Measurements from ENCODE around the gene RGN. TPM values are rescaled to one million over a fixed set of nuclear protein-coding genes. Genes with fewer than 3 reads are reported as not detected.

Gene RGN
- total RNA-seq: 17.7 TPM
- long read RNA-seq, transcript RGN-202 (7 exons, 1,611 nt): major isoform, 28 of 39 reads
- long read RNA-seq, transcript RGN-203 (8 exons, 2,257 nt): minor isoform, 7 of 39 reads
- long read RNA-seq, partial matches to known transcripts: 1 of 39 reads
- long read RNA-seq, other reads (novel, unspliced or antisense): 3 of 39 reads

DNA sequence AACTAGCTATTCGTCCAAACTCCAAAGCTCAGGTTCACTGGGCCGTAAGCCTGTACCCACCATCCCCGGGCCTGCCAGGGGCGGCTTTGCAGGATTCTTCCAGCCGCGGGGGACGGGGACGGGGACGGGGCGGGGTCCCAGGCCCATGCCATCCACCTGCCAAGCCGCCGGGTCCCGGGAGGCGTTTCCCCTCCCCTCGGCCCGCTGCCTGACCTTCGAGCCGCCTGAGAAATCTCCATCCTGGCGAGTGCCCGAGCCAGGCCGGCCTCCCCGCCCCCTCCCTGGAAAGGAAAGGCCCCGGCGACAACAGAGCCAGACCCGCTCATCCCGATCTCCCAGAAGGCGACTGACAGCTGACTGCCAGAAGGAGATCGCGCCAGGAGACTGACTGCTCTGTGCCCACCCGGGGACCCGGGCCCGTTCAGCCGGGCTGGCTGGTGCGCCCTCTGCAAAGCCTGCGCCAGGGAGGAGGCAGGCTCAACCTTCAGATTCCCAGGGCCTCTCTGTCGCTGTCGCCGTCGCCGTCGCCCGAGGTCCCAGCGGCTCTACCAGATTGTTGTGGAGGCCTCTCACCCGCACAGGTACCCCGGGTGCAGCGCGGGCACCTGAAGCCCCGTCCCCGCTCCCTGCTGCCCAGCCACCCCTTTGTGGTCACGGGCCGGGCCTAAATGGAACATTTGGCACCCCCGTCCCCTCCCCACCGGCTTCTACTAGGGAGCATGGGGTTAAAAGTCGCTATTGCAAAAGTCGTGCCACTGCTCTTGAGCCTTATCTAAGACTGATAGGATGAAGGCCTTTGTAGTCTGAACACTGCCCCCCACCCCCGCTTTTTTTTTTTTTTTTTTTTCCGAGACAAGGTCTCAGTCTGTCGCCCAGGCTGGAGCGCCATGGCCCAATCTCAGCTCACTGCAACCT lies at the start of gene RGN:
RGN (plus strand) TSS at position 315 of the 915 bp plus-strand sequence. CDS start 2,702 bp downstream, outside the sequence.
- intact Hi-C loops (cut with DNase I): no loop called here
- ATAC-seq (ENCODE audit: poor library complexity) (peak; percentile 86), DNase-seq (peak; percentile 41)

DNA sequence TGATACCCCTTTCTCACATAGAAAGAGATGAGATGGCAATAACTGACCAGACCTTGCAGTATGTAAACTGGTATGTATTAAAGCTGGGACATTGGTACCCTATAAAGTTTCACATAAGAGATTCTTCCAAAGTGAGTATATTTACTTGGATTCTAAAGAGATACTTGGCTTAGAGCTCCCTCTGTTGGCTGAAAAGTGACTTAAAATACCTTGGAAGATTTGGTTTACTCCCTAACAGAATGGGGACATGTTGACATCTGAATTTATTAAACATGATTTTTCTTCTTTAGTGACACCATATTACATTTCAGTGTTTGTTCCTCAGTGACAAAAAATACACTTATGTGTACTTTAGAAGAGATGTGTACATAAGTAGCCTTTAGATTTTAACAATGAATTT lies 47.9 kb upstream of the RGN start:
- no peak for ATAC-seq (ENCODE audit: poor library complexity)
- DNase-seq: no peak

DNA sequence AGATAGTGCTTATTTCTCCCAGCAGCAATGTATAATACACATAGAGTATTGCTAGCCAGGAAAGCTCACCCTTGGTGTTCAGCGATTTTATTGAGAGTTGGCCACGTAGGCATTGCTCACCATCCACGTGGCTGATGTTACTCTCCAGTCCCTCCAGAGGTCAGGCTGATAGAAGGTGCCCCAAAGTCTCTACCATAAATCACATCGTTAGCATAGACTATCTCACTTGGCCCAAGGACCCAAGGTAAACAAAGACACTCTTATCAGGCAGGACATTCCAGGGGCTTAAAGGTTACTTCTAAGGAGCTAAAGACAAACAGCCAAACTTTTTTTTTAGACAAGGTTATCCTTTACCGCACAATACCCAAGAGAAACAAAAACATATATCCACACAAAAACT lies 30.3 kb upstream of the RGN start:
- ATAC-seq (ENCODE audit: poor library complexity): no peak
- intact Hi-C loops (cut with DNase I): no loop called here
- no peak for DNase-seq

More for the DNA sequence above, 47.9 kb upstream of the RGN start:
- intact Hi-C loops (cut with DNase I): loop anchor here (5.0 kb wide), 1 partner anchor 128 kb away; no protein-coding TSS in a partner anchor

DNA sequence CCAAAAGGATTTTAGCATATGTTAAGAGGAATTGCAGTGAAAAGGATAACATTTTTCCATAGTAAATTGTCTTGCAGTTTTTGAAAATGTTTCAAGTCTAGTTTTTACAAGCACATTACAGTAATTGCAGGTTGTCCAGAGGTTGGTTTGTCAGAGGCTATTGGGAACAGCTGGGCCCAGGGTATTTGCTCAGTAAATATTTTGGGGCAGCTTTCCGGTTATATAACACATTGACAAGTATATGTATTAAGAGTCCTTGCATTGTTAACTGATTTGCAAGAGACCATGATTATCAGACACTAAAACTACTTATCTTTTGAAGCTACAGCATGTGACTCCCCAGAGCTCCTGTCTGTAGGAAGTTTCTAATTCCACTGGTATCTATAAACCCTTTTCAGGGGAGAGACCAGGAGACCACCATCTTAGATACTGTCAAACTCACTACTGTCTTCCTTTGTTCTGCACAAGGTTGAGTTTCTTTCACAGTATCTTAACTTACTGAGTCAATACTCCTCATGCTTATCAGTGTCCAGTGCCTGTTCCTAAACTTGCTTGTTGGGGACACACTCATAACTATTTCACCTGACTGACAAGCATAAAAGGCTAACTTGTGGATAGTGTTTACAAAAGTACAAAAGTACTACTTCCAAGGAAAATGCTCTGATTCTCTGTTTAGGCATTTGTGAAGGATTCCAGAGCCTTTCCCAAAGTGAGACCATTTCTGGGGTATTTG lies 18.9 kb upstream of the RGN start:
- no peak for DNase-seq
- intact Hi-C loops (cut with DNase I): no loop called here
- no peak for ATAC-seq (ENCODE audit: poor library complexity)

DNA sequence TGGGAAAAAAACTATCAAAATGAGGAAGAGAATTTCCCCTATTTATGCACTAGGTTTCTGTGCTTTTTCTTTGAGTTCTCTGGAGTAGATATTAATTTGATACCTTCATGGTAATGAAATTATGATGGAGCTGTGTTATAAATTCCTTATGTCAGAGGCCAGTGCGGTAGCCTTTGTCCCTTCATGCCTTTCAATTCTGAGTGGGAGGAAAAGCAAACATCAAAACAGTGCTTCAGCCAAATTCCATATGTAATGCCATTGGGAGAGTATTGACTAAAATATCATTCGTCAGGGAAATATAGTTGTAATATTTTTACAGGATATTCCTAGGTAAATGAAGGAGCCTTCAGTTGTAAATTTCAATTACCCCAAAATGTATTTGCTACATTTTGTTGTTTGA lies 17.5 kb upstream of the RGN start:
- DNase-seq (no peak), ATAC-seq (ENCODE audit: poor library complexity) (no peak)
- intact Hi-C loops (cut with DNase I): no loop called here

DNA sequence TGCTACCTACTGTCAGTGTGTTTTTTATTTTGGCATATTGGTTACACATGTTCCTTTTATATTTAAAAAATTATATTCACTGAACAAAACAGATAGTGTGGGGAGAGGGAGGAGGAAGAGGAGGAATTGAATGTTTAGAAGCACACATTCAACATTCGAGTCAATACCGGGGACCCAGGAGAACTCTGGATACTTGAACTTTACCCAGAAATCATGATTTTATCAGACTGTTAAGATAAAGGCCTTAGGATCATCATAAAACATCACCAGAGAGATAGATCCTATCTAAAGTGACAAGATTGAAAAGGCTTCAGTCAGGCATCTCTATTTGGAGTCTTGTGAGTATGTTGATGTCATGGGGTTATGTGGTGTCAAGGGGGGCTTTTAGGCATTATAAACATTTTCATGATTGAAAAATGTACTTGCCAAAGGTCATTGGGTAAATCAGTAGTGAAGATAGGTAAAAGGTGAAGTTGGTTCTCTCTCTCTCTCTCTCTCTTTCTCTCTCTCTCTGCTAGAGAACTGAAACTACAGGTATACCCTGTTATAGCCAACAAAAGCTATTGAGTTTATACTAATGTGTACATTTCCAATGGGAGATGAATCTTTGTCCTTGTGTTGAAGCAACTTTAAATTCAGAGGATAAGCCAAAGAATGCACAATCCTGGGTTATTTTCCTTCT lies 16.9 kb upstream of the RGN start:
- DNase-seq: no peak
- intact Hi-C loops (cut with DNase I): no loop called here
- no peak for ATAC-seq (ENCODE audit: poor library complexity)

DNA sequence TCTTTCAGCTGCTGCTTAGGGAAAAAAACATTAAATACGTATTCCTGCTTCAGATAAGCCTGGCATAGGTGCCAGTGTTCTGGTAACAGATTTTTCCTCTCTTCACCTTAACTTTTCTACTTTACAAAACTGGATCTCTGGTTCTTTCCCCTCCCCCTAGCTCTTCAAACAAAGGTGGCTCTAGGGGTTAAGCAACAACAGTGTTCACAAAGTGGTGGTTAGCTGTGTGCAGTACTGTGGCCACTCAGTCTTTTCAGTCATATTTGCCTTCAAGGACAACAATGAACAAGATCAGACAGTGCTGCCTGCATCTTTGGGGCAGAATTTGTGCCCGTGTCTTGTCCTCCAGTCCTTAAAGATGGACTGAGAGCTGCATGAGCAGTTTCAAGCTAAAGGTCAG lies 15.1 kb upstream of the RGN start:
- no peak for DNase-seq
- intact Hi-C loops (cut with DNase I): no loop called here
- no peak for ATAC-seq (ENCODE audit: poor library complexity)

DNA sequence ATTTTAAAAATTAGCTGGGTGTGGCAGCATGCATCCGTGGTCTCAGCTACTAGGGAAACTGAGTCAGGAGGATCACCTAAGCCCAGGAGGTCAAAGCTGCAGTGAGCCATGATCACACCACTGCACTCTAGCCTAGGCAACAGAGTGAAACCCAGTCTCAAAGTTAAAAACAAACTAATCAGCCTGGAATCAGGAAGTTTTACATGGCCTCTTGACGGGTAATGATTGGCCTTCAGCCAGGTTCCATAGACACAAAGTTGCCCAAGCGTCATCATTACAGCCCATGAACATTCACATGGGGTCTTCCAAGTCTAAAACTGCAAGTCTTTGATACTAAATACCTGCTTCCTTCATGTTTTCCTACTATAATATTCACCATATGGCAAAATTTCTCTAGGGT lies 10.0 kb upstream of the RGN start:
- intact Hi-C loops (cut with DNase I): no loop called here
- no peak for ATAC-seq (ENCODE audit: poor library complexity)

DNA sequence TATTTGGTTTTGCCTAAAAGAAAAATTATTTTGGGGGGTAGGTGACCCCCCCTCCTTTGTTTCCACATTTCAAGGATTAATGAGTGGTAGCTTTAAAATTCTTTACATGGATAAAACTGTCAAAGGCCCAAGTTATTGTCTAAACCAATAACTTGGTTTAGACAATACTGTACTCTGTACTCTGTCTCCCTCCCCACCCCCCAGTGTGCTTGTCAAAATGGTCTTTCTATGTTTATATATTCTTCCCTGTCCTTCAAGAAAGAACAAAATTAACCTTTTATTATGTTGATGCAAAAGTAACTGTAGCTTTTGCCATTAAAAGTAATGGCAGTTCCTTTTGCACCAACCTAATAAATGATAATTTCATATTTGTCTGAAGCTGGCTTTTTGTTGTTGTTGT lies 9.5 kb upstream of the RGN start:
- ATAC-seq (ENCODE audit: poor library complexity) (no peak), DNase-seq (no peak)
- intact Hi-C loops (cut with DNase I): no loop called here

More for the DNA sequence above, 10.0 kb upstream of the RGN start:
- no peak for DNase-seq

DNA sequence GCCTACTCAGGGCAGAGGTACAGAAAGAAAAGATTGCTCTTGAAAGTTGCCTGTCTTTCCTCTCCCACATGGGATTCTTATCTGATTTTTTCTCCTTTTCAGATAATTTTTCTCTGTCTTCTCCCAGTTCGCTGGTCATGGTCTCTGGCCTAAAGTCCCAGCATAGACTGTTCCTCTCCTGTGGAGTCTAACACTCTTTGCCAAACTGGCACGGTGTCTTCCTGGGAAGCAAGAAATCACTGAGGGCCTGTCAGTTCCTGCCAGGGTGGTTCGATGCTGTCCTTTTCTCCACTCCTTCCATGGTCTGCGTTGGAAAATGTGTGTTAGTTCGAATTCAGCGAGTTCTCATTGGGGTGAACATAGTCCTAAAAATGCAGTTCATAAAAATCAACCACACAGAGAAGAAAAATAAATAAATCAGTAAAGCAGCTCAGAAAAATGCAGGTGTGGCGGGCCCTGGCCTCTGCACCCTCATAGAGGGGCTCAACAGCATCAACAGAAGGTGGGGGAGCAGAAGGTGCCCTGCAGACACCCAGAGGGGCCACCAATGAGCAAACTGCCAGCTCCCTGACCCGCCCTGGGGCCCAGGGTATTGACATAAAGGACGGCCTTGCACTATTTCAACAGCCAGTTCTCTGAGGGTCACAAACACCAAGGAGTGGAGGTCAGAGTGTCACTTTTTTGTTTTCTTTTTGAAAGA lies 2.1 kb downstream of the RGN start:
- DNase-seq (no peak), ATAC-seq (ENCODE audit: poor library complexity) (no peak)
- intact Hi-C loops (cut with DNase I): no loop called here

DNA sequence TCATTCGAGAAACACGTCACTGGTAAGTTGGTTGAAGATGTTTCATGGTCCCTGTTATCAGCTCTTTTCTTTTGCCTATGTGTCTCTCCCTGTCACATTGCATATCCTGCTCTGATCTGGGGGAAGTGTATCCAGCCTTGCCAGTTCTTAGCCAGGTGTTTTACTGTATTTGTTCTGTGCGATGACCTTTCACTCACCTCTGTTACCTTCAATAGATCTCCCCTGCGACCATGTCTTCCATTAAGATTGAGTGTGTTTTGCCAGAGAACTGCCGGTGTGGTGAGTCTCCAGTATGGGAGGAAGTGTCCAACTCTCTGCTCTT lies 2.6 kb downstream of the RGN start:
- intact Hi-C loops (cut with DNase I): no loop called here
- ATAC-seq (ENCODE audit: poor library complexity) (no peak), DNase-seq (no peak)

DNA sequence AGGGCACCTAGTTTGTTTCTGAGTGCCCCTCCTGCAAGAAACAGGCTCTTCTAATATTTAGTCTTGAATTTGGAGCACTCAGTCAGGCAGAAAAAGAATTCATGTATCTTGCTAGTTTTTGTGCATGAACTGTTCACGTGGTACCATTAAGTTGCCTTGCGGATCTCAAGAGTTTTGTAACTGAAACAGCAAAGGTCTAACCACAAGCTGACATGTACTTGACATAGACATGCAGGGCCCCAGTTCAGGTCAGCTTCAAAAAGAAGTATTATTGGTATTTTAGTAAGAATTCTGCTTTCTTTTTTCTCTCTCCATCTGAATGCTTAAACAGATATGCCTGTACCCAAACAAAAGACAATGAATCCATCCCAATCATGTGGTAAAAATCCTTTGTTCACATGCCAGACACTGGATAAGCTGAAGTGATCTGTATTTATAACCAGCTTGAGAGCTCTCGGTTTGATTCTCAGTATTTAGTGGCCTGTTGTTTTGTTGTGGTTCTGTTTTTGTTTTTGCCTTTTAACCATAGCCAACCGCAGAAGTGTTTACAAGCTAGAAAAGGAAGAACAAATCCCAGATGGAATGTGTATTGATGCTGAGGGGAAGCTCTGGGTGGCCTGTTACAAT lies 13.0 kb downstream of the RGN start:
- no peak for ATAC-seq (ENCODE audit: poor library complexity)

DNA sequence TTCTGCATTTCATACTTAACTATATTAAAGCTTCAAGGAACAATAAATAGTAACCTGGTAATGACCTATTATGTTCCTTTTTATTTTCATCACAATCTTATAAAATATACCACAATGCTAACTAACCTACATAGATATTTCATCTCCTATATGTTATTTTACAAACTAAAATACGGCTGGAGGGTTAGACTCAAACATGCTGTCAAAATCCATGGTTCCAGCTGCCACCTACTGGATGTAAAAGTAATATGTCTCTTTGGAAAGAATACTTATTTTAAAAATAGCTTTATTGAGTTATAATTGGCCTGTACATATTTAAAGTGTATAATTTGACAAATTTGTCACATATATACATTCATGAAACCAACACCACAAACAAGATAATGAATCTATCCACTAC lies 15.0 kb downstream of the RGN start:
- intact Hi-C loops (cut with DNase I): no loop called here
- DNase-seq (no peak), ATAC-seq (ENCODE audit: poor library complexity) (no peak)

More for the DNA sequence above, 13.0 kb downstream of the RGN start:
- DNase-seq: no peak
- intact Hi-C loops (cut with DNase I): no loop called here

DNA sequence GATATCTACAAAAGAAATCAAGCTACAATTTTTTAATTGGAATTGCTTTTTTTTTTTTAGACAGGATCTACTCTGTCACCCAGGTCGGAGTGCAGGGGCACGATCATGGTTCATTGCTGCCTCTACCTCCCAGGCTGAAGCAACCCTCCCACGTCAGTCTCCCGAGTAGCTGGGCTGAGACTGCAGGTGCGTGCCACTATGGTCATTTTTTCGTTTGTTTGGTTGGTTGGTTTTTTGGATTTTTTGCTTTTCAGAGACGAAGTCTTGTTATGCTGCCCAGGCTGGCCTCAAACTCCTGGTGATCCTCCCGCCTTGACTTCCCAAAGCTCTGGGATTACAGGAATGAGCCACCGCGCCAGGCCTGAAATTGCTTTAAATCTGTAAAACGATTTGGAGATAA lies 15.6 kb downstream of the RGN start:
- ATAC-seq (ENCODE audit: poor library complexity) (no peak), DNase-seq (no peak)
- intact Hi-C loops (cut with DNase I): no loop called here

DNA sequence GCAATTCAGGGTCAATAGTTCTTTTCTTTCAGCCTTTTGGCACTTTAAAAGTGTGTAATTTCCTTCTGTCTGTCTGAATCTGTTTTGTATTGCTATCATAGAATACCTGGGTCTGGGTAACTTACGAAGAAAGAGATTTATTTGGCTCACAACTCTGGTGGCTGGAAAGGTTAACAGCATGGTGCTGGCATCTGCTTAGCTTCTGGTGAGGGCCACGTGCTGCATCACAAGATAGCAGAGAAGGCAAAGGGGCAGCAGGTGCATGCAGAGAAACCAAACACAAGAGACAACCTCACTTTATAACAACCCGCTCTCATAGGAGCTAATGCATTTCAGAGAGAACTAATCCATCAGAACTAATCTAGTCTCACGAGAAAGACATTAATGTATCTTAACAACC lies 18.8 kb downstream of the RGN start:
- intact Hi-C loops (cut with DNase I): no loop called here
- DNase-seq: no peak
- no peak for ATAC-seq (ENCODE audit: poor library complexity)

DNA sequence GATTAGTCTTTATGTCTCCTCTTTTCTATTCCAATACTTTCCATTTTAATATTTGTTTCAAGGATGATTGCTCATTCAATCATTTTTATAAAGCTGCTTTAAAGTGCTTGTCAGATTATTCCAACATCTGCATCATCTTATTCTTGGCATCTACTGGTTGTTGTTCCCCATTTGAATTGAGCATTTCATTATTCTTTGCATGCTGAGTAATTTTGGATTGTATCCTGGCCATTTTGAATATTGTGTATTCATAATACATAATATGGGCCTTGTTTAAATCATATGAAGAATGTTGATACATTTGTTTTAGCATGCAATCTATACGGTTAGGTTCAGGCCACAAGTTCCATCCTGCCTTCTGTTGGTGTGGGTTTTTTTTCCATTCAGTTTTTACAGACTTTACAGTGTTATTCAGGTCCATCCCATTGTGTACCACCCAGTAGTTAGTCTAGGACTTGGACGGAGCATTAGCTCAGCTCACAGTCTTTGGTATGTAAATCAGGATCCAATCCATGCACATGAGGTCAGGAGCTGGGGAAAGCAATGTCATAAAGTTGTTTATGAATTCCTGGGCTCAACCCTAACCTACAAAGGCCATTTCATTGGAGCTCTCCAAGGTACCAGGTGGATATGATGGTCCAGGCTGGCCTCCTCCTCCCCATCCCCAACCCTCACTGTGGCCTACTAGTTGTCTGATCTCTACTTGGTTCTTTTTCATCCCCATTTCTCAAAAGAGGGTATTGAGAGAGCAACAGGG lies 20.3 kb downstream of the RGN start:
- no peak for DNase-seq
- no peak for ATAC-seq (ENCODE audit: poor library complexity)
- intact Hi-C loops (cut with DNase I): no loop called here

DNA sequence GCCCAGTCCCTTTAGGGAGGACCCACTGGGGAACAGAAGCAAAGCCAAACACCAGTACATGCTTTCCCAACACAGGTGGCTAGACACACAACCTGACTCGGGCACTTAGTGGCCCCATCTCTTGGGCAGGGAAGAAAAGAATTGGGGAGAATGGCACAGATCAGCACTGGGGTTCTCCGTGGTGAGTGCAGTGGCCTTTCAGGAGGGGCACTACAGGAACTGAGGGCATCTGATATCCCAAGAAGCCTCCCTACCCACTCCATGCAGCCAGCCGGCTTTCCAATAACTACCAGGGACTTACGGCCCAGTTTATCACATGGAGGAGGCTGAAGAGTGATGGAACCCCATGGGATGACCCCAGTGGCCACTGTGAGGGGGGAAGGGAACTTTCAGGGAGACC lies 23.0 kb downstream of the RGN start:
- ATAC-seq (ENCODE audit: poor library complexity) (no peak), DNase-seq (no peak)
- intact Hi-C loops (cut with DNase I): no loop called here

Data from Right ventricle myocardium superior (tissue), 1 donor.